ENCODE measurements around the gene MCEMP1. TPM values are rescaled to one million over a fixed set of nuclear protein-coding genes. Genes with fewer than 3 reads are reported as not detected.

Gene MCEMP1
- total RNA-seq, 1 donor from 2014 or later, result not detected

- no peak overlapping the region for H3K4me3 ChIP-seq (ENCODE audit: insufficient read depth, low read depth, low read length)
- no peak overlapping the region for H3K4me3 Mint-ChIP-seq (ENCODE audit: unreplicated experiment)
- H3K4me2 ChIP-seq (ENCODE audit: low read length), result no peak overlapping the region
Observed at GRCh38 chr19:7669641-7670040, 7.2 kb upstream of the MCEMP1 start.

GRCh38 chr19:7670150-7670783 lies 6.6 kb upstream of the MCEMP1 start:
- peaks cover 2% of the 10 kb centered on the region for H3K36me3 Mint-ChIP-seq (ENCODE audit: low read depth, unreplicated experiment)
- peaks cover 69% of the 10 kb centered on the region for H3K27me3 Mint-ChIP-seq (ENCODE audit: low read depth, unreplicated experiment)
- no peak for DNase-seq (ENCODE audit: low read depth)

More at GRCh38 chr19:7669641-7670040, 7.2 kb upstream of the MCEMP1 start:
- Histone ChIP-seq H3K79me2 (ENCODE audit: insufficient read depth, low read length) (no peaks in the 10 kb centered on the region), H3K9ac (ENCODE audit: low read length) (no peak overlapping the region), H4K20me1 (ENCODE audit: insufficient read depth, low read length) (no peaks in the 10 kb centered on the region), H3K27me3 (ENCODE audit: insufficient read depth, low read length) (peaks cover 4% of the 10 kb centered on the region), H3K9me3 (ENCODE audit: insufficient read depth, low read depth, low read length) (no peaks in the 10 kb centered on the region), H3K36me3 (ENCODE audit: insufficient read depth, low read length) (no peaks in the 10 kb centered on the region), H3K27ac (ENCODE audit: low read depth, low read length) (no peak overlapping the region), H3K4me1 (ENCODE audit: insufficient read depth, low read length) (no peaks in the 10 kb centered on the region), H2AFZ (ENCODE audit: low read depth, low read length) (no peak overlapping the region)
- DNase-seq (ENCODE audit: low read depth), result no peak
- H3K27ac Mint-ChIP-seq (ENCODE audit: unreplicated experiment), result no peak overlapping the region
- peaks cover 69% of the 10 kb centered on the region for H3K27me3 Mint-ChIP-seq (ENCODE audit: low read depth, unreplicated experiment)
- FAIRE-seq, result no peak
- TF ChIP-seq EZH2 (IDR thresholded peaks at IDR 0.05; ENCODE audit: insufficient read depth, low read length) (no peak), CTCF (IDR thresholded peaks at IDR 0.05; ENCODE audit: insufficient read depth, low read depth, low read length) (no peak)
- H3K4me1 Mint-ChIP-seq (ENCODE audit: low read depth, unreplicated experiment), result no peaks in the 10 kb centered on the region
- H3K9me3 Mint-ChIP-seq (ENCODE audit: unreplicated experiment), result peaks cover 16% of the 10 kb centered on the region
- peaks cover 2% of the 10 kb centered on the region for H3K36me3 Mint-ChIP-seq (ENCODE audit: low read depth, unreplicated experiment)

More at GRCh38 chr19:7670150-7670783, 6.6 kb upstream of the MCEMP1 start:
- no peaks in the 10 kb centered on the region for H4K20me1 ChIP-seq (ENCODE audit: insufficient read depth, low read length)
- Mint-ChIP-seq H3K4me1 (ENCODE audit: low read depth, unreplicated experiment) (no peaks in the 10 kb centered on the region), H3K27ac (ENCODE audit: unreplicated experiment) (no peak overlapping the region), H3K4me3 (ENCODE audit: unreplicated experiment) (peak overlapping the region; percentile 64), H3K9me3 (ENCODE audit: unreplicated experiment) (peaks cover 16% of the 10 kb centered on the region)
- H3K4me2 ChIP-seq (ENCODE audit: low read length), result peak overlapping the region; percentile 54
- no peaks in the 10 kb centered on the region for H3K9me3 ChIP-seq (ENCODE audit: insufficient read depth, low read depth, low read length)
- H3K27me3 ChIP-seq (ENCODE audit: insufficient read depth, low read length), result peaks cover 4% of the 10 kb centered on the region
- H3K4me3 ChIP-seq (ENCODE audit: insufficient read depth, low read depth, low read length), result no peak overlapping the region
- no peaks in the 10 kb centered on the region for H3K79me2 ChIP-seq (ENCODE audit: insufficient read depth, low read length)
- FAIRE-seq, result no peak
- peak overlapping the region; percentile 10 for H2AFZ ChIP-seq (ENCODE audit: low read depth, low read length)
- H3K27ac ChIP-seq (ENCODE audit: low read depth, low read length), result no peak overlapping the region
- no peaks in the 10 kb centered on the region for H3K36me3 ChIP-seq (ENCODE audit: insufficient read depth, low read length)
- TF ChIP-seq CTCF (IDR thresholded peaks at IDR 0.05; ENCODE audit: insufficient read depth, low read depth, low read length) (no peak), EZH2 (IDR thresholded peaks at IDR 0.05; ENCODE audit: insufficient read depth, low read length) (no peak)
- H3K9ac ChIP-seq (ENCODE audit: low read length), result no peak overlapping the region
- H3K4me1 ChIP-seq (ENCODE audit: insufficient read depth, low read length), result no peaks in the 10 kb centered on the region

All from astrocyte (in vitro differentiated cells and primary cell).